GM12878 (cell line): ENCODE data around the gene SERTAD1. TPM values are rescaled to one million over a fixed set of nuclear protein-coding genes. Genes with fewer than 3 reads are reported as not detected.

Experiments
- ATAC-seq: fragments of 200-7000 bp; cut with Tn5 transposase; 3 replicates; pipeline ENCODE4 v1.9.1; 2020; ENCODE audit warnings: mild to moderate bottlenecking, moderate library complexity
- BruUV-seq: library from RNA; stranded (reverse); fragments of 400-500 nt; replicated peaks from 2 replicates; lab custom pipeline; 2021; lab: Mats Ljungman, UMichigan
- CTCF ChIA-PET: fragments of 300-600 bp; sonication (Branson Sonifier 250); formaldehyde crosslinking; extraction: SDS; loops from one replicate; lab custom pipeline; 2021; ENCODE audit warnings: inconsistent platforms; lab: Yijun Ruan, JAX
- POLR2A ChIA-PET: fragments of 350-600 bp; formaldehyde crosslinking; extraction: SDS; loops from one replicate; lab custom pipeline; 2021; ENCODE audit warnings: inconsistent platforms; lab: Charles Lee
- RAD21 ChIA-PET: fragments of 300-600 bp; sonication (Branson Sonifier 250); formaldehyde crosslinking; loops from one replicate; lab custom pipeline; 2023; ENCODE audit warnings: antibody characterized with exemption; ENCODE audit not compliant: unreplicated experiment; lab: Charles Lee
- SMC1A ChIA-PET: fragments of 300-600 bp; sonication (Branson Sonifier 250); formaldehyde crosslinking; loops from one replicate; lab custom pipeline; 2023; ENCODE audit not compliant: unreplicated experiment, uncharacterized antibody; lab: Charles Lee
- DNase-seq: peaks from one replicate; pipeline ENCODE4 v3.0.0-alpha.2; 2011; ENCODE audit warnings: low read depth, low spot score
- FAIRE-seq: peaks from 3 replicates; lab custom pipeline; 2011; peaks lifted over from hg19 to GRCh38; lab: Jason Lieb, UNC
- H2AFZ ChIP-seq: 2 replicates; pipeline ENCODE4 v1.6.0; 2011; ENCODE audit warnings: low read depth, low read length, control low read depth; ENCODE audit not compliant: control insufficient read depth
- H3K27ac ChIP-seq: 2 replicates; pipeline ENCODE4 v1.5.1; 2011; ENCODE audit warnings: control low read depth; ENCODE audit not compliant: control insufficient read depth, insufficient read depth
- H3K27me3 ChIP-seq, 2 experiments: replicated peaks in 1 of 2; 2 replicates each; pipeline versions ENCODE4 v1.6.0 to v1.6.1; 2011; ENCODE audit warnings: low read length in 1 of 2; ENCODE audit not compliant: control insufficient read depth in 2 of 2, insufficient read depth in 2 of 2
- H3K36me3 ChIP-seq, 2 experiments: 2 replicates each; pipeline ENCODE4 v1.5.1; 2011; ENCODE audit warnings: low read length in 1 of 2; ENCODE audit not compliant: control insufficient read depth in 2 of 2, insufficient read depth in 2 of 2
- H3K4me1 ChIP-seq: 2 replicates; pipeline ENCODE4 v1.6.1; 2011; ENCODE audit warnings: mild to moderate bottlenecking, low read length, moderate library complexity, mixed read lengths; ENCODE audit not compliant: control insufficient read depth, insufficient read depth
- H3K4me2 ChIP-seq: 2 replicates; pipeline ENCODE4 v1.6.0; 2011; ENCODE audit warnings: control low read depth; ENCODE audit not compliant: control insufficient read depth, insufficient read depth
- H3K4me3 ChIP-seq: fragments of 200-600 bp; sonication (generic); 2 replicates; pipeline ENCODE4 v1.5.1; 2016
- H3K79me2 ChIP-seq: 2 replicates; pipeline ENCODE4 v1.6.0; 2011; ENCODE audit warnings: low read length; ENCODE audit not compliant: control insufficient read depth, insufficient read depth
- H3K9ac ChIP-seq: 2 replicates; pipeline ENCODE4 v1.8.0; 2011; ENCODE audit warnings: low read length, control low read depth, mixed read lengths; ENCODE audit not compliant: control insufficient read depth, insufficient read depth
- H3K9me3 ChIP-seq: replicated peaks from 3 replicates; pipeline ENCODE4 v1.5.1; 2011; ENCODE audit warnings: mild to moderate bottlenecking, low read length; ENCODE audit not compliant: control insufficient read depth, insufficient read depth
- H4K20me1 ChIP-seq: 2 replicates; pipeline ENCODE4 v1.6.0; 2011; ENCODE audit not compliant: control insufficient read depth, insufficient read depth
- KLF5 ChIP-seq: fragments of 450-650 bp; IDR thresholded peaks from 2 replicates; pipeline ENCODE4 v1.6.1; 2014; ENCODE audit warnings: mild to moderate bottlenecking; ENCODE audit not compliant: partially characterized antibody
- MYC ChIP-seq: IDR thresholded peaks from 2 replicates; pipeline ENCODE4 v1.6.1; 2011; ENCODE audit warnings: mild to moderate bottlenecking, low read length, moderate library complexity, inconsistent platforms; ENCODE audit not compliant: insufficient read depth, insufficient replicate concordance, insufficient read length, severe bottlenecking
- NFYB ChIP-seq: IDR thresholded peaks from 2 replicates; pipeline ENCODE4 v1.6.1; 2011; ENCODE audit warnings: low read depth, mild to moderate bottlenecking, low read length, improper control_type of control experiment, moderate library complexity; ENCODE audit not compliant: insufficient read depth
- NR2C2 ChIP-seq: IDR thresholded peaks from 2 replicates; pipeline ENCODE4 v1.6.1; 2011; ENCODE audit warnings: borderline replicate concordance, low read depth; ENCODE audit not compliant: control insufficient read depth, insufficient read length
- RAD21 ChIP-seq: IDR thresholded peaks from 2 replicates; pipeline ENCODE4 v1.6.1; 2011; ENCODE audit warnings: mild to moderate bottlenecking, low read depth, low read length, moderate library complexity; ENCODE audit not compliant: insufficient read depth
- RCOR1 ChIP-seq: conservative IDR thresholded peaks from 2 replicates; pipeline ENCODE4 v1.6.1; 2012; ENCODE audit warnings: low read depth, low read length, improper control_type of control experiment
- RELB ChIP-seq: fragments of 450-650 bp; IDR thresholded peaks from 2 replicates; pipeline ENCODE4 v1.6.1; 2017; ENCODE audit warnings: low read depth, mild to moderate bottlenecking, moderate library complexity
- TBL1XR1 ChIP-seq: IDR thresholded peaks from 2 replicates; pipeline ENCODE4 v1.6.1; 2012; ENCODE audit warnings: low read depth, low read length, improper control_type of control experiment
- WRNIP1 ChIP-seq: IDR thresholded peaks from 2 replicates; pipeline ENCODE4 v1.6.1; 2011; ENCODE audit warnings: low read depth, low read length, improper control_type of control experiment, borderline replicate concordance
- WGBS: methylation state at CpG from one replicate; pipeline ENCODE4 v1.1.6; 2016; ENCODE audit warnings: low lambda C conversion rate; ENCODE audit not compliant: insufficient replicate concordance, insufficient coverage; ENCODE audit errors: missing lambda C conversion rate; 5-methylcytosine and 5-hydroxymethylcytosine counted together
- in situ Hi-C: fragments of 300-500 bp; cut with MboI; formaldehyde crosslinking; loops from 9 replicates; pipeline ENCODE4 v1.14.3; 2018; ENCODE audit warnings: mixed read lengths
- intact Hi-C: fragments of 100-400 bp; cut with micrococcal nuclease; formaldehyde crosslinking; loops from one replicate; pipeline ENCODE4 v1.14.2; 2022; ENCODE audit not compliant: unreplicated experiment
- polyA plus RNA-seq, 11 experiments: library from polyadenylated mRNA; depleted of rRNA in 4 of 11; unstranded in 6 of 11; stranded (reverse) in 5 of 11; fragments of >200 nt; fragmentation: Nextera tagmentation in 4 of 11; fragmentation: Illumina TruSeq in 1 of 11; extraction: Ambion mirVana in 4 of 11; extraction: Trizol in 1 of 11; gene quantifications; 1 replicate in 1 of 11; 2 replicates in 10 of 11; pipeline versions ENCODE4 v1.2.1 to v1.2.3, GENCODE V29; 2011 to 2016; ENCODE audit warnings: inconsistent platforms in 2 of 11, missing spikeins in 2 of 11, low read depth in 1 of 11
- total RNA-seq, 4 experiments: library from RNA; depleted of rRNA in 3 of 4; stranded (reverse); fragments of >200 nt in 3 of 4; fragmentation: Illumina TruSeq in 1 of 4; extraction: Trizol in 1 of 4; gene quantifications; 2 replicates each; pipeline versions ENCODE4 v1.2.1 to v1.2.3, GENCODE V29; 2013 to 2021

Gene SERTAD1
- total and polyA plus RNA-seq, 10 of the 15 experiments (the other 5 are each of a cell fraction or from before 2014, with no cell fraction given) = 0.23 to 14.2 (median 8.0) TPM

- POLR2A ChIA-PET = interaction anchor here (0.6 kb wide), 1 partner anchor 11 kb away, joined by 3 read pairs; no protein-coding TSS in a partner anchor
- no peaks in the 10 kb centered on the region for H3K36me3 ChIP-seq
- H3K79me2 ChIP-seq = no peaks in the 10 kb centered on the region
- no peaks in the 10 kb centered on the region for H4K20me1 ChIP-seq
- WGBS = 83% methylated on average over 3 of the region's 3 CpGs
- intact Hi-C loops (no loop called here), in situ Hi-C loops (no loop called here)
- RAD21 ChIA-PET = no interaction called here
- no peak overlapping the region for H3K4me2 ChIP-seq
- TF ChIP-seq WRNIP1 = no peak
- TF ChIP-seq RELB = no peak
- TF ChIP-seq TBL1XR1 = no peak
- TF ChIP-seq NR2C2 = no peak
- TF ChIP-seq RCOR1 = no peak
- no peak for TF ChIP-seq NFYB
- TF ChIP-seq RAD21 = no peak
- no peak for TF ChIP-seq KLF5
- TF ChIP-seq MYC = no peak
- no peak overlapping the region for H3K9ac ChIP-seq
- no peak overlapping the region for H2AFZ ChIP-seq
- ATAC-seq (no peak), FAIRE-seq (no peak), DNase-seq (no peak)
- no peaks in the 10 kb centered on the region for H3K27me3 ChIP-seq
- peaks cover 23% of the 10 kb centered on the region for H3K4me1 ChIP-seq
- SMC1A ChIA-PET = no interaction called here
- no peak overlapping the region for H3K27ac ChIP-seq
- CTCF ChIA-PET = interaction anchor here (1.3 kb wide), 1 partner anchor 155 kb away, joined by 3 read pairs; no protein-coding TSS in a partner anchor
- BruUV-seq = no TSS peak
- no peak overlapping the region for H3K4me3 ChIP-seq
- H3K9me3 ChIP-seq = no peaks in the 10 kb centered on the region
Measured at GRCh38 chr19:40460185-40460584, 34.4 kb upstream of the SERTAD1 start.
